GM12878 (cell line): Measurements from ENCODE around the gene ICE1. TPM values are rescaled to one million over a fixed set of nuclear protein-coding genes. Genes with fewer than 3 reads are reported as not detected.

Source experiments
- ATF3 ChIP-seq: IDR thresholded peaks from 2 replicates; pipeline ENCODE4 v1.6.1; 2011; ENCODE audit warnings: low read depth, mild to moderate bottlenecking, low read length, moderate library complexity, borderline replicate concordance; ENCODE audit errors: extremely low read depth
- BHLHE40 ChIP-seq, 2 experiments: fragments of 450-650 bp in 1 of 2; IDR thresholded peaks; 2 replicates each; pipeline ENCODE4 v1.6.1; 2011 to 2017; ENCODE audit warnings: low read depth in 2 of 2, borderline replicate concordance in 1 of 2, improper control_type of control experiment in 1 of 2, low read length in 1 of 2, mild to moderate bottlenecking in 1 of 2
- CBX5 ChIP-seq: sonication (generic); IDR thresholded peaks from 2 replicates; pipeline ENCODE4 v1.6.1; 2016; ENCODE audit warnings: low read depth, moderate library complexity, mild to moderate bottlenecking, inconsistent platforms
- EED ChIP-seq: sonication (generic); IDR thresholded peaks from 2 replicates; pipeline ENCODE4 v1.6.1; 2016; ENCODE audit warnings: antibody characterized with exemption, low read depth
- EGR1 ChIP-seq, 2 experiments: IDR thresholded peaks; 1 replicate in 1 of 2; 2 replicates in 1 of 2; pipeline ENCODE4 v1.6.1; 2011 to 2012; ENCODE audit warnings: low read depth in 2 of 2, low read length in 2 of 2, borderline replicate concordance in 1 of 2, mild to moderate bottlenecking in 1 of 2, moderate library complexity in 1 of 2
- ELK1 ChIP-seq: IDR thresholded peaks from 2 replicates; pipeline ENCODE4 v1.6.1; 2012; ENCODE audit warnings: low read depth, low read length, improper control_type of control experiment
- HDGF ChIP-seq: fragments of 450-650 bp; IDR thresholded peaks from 2 replicates; pipeline ENCODE4 v1.6.1; 2016; ENCODE audit warnings: antibody characterized with exemption
- IKZF1 ChIP-seq: fragments of 450-650 bp; conservative IDR thresholded peaks from 2 replicates; pipeline ENCODE4 v1.6.1; 2017; ENCODE audit warnings: antibody characterized with exemption, mild to moderate bottlenecking
- IRF4 ChIP-seq: IDR thresholded peaks from 2 replicates; pipeline ENCODE4 v1.6.1; 2011; ENCODE audit warnings: low read depth, low read length
- KDM1A ChIP-seq: fragments of 200-600 bp; sonication (generic); IDR thresholded peaks from 2 replicates; pipeline ENCODE4 v1.6.1; 2016; ENCODE audit warnings: borderline replicate concordance
- SREBF1 ChIP-seq: IDR thresholded peaks from 2 replicates; pipeline ENCODE4 v1.6.1; 2012; ENCODE audit warnings: mild to moderate bottlenecking, low read length
- ZBTB11 ChIP-seq: fragments of 450-650 bp; formaldehyde crosslinking; IDR thresholded peaks from 2 replicates; pipeline ENCODE4 v1.5.0; 2022; ENCODE audit warnings: mild to moderate bottlenecking, missing genetic modification characterization
- polyA plus RNA-seq, 11 experiments: library from polyadenylated mRNA; depleted of rRNA in 4 of 11; unstranded in 6 of 11; stranded (reverse) in 5 of 11; fragments of >200 nt; fragmentation: Nextera tagmentation in 4 of 11; fragmentation: Illumina TruSeq in 1 of 11; extraction: Ambion mirVana in 4 of 11; extraction: Trizol in 1 of 11; gene quantifications; 1 replicate in 1 of 11; 2 replicates in 10 of 11; pipeline versions ENCODE4 v1.2.1 to v1.2.3, GENCODE V29; 2011 to 2016; ENCODE audit warnings: inconsistent platforms in 2 of 11, missing spikeins in 2 of 11, low read depth in 1 of 11
- total RNA-seq, 4 experiments: library from RNA; depleted of rRNA in 3 of 4; stranded (reverse); fragments of >200 nt in 3 of 4; fragmentation: Illumina TruSeq in 1 of 4; extraction: Trizol in 1 of 4; gene quantifications; 2 replicates each; pipeline versions ENCODE4 v1.2.1 to v1.2.3, GENCODE V29; 2013 to 2021
- TF ChIP-seq, protein P1 (sequence below): fragments of 150-350 bp; IDR thresholded peaks from 2 replicates; pipeline ENCODE4 v1.6.1; 2016; ENCODE audit warnings: low read depth, low read length
- TF ChIP-seq, protein P2 (sequence below): IDR thresholded peaks from 2 replicates; pipeline ENCODE4 v1.6.1; 2012; ENCODE audit warnings: low read depth, low read length, improper control_type of control experiment

The ICE1 gene
- total and polyA plus RNA-seq, 10 of the 15 experiments (the other 5 are each of a cell fraction or from before 2014, with no cell fraction given), result 3.8 to 31.4 (median 18.9) TPM

DNA sequence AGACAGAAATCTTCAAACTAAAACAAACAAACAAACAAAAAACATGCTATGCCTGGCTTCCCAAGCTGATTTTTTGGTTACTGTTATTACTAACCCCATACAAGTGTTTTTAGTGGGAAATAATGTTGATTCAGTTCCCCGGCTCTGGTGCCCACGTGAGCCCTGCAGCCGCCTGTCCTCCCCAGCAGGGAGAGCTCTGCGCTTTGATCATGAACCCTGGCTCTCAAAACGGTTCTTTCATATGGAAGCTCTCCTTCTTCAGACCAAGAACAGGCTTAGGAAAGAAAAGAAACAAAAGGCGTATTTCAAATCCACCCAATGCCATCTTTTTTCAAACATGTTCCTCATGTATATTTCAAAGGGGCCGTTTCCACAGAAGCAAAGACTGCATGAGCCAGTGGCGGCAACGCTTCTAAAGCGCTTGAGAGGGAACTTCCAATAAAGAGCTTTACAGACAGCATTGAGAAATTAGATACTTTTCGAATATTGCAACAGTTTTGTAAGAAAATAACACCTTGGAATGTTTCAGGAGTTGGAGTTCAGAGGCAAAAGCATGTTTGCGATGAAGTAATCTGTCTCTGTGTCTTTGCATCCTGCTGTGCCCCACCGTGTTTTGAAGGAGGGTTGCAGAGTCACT lies 74.8 kb downstream of the ICE1 start (continued):
- TF ChIP-seq HDGF (no peak), SREBF1 (no peak), ZBTB11 (CRISPR knock-in tag) (no peak), IRF4 (no peak), IKZF1 (no peak), BHLHE40 (IDR thresholded peaks at IDR 0.05; ENCODE audit: borderline replicate concordance in 1 of 2, low read depth in 2 of 2, low read length in 1 of 2) (peak; percentile 28 to 29; a peak in 1 of 4 replicates), EGR1 (IDR thresholded peaks at IDR 0.05; ENCODE audit: borderline replicate concordance in 1 of 2, low read depth in 2 of 2, low read length in 2 of 2) (no peak), EED (no peak), ELK1 (no peak), ATF3 (peak; percentile 41; the same call in 1 of the 2 replicates), CBX5 (no peak), KDM1A (no peak)
- TF ChIP-seq, protein P1, sequence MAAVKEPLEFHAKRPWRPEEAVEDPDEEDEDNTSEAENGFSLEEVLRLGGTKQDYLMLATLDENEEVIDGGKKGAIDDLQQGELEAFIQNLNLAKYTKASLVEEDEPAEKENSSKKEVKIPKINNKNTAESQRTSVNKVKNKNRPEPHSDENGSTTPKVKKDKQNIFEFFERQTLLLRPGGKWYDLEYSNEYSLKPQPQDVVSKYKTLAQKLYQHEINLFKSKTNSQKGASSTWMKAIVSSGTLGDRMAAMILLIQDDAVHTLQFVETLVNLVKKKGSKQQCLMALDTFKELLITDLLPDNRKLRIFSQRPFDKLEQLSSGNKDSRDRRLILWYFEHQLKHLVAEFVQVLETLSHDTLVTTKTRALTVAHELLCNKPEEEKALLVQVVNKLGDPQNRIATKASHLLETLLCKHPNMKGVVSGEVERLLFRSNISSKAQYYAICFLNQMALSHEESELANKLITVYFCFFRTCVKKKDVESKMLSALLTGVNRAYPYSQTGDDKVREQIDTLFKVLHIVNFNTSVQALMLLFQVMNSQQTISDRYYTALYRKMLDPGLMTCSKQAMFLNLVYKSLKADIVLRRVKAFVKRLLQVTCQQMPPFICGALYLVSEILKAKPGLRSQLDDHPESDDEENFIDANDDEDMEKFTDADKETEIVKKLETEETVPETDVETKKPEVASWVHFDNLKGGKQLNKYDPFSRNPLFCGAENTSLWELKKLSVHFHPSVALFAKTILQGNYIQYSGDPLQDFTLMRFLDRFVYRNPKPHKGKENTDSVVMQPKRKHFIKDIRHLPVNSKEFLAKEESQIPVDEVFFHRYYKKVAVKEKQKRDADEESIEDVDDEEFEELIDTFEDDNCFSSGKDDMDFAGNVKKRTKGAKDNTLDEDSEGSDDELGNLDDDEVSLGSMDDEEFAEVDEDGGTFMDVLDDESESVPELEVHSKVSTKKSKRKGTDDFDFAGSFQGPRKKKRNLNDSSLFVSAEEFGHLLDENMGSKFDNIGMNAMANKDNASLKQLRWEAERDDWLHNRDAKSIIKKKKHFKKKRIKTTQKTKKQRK, result no peak
- TF ChIP-seq, protein P2, sequence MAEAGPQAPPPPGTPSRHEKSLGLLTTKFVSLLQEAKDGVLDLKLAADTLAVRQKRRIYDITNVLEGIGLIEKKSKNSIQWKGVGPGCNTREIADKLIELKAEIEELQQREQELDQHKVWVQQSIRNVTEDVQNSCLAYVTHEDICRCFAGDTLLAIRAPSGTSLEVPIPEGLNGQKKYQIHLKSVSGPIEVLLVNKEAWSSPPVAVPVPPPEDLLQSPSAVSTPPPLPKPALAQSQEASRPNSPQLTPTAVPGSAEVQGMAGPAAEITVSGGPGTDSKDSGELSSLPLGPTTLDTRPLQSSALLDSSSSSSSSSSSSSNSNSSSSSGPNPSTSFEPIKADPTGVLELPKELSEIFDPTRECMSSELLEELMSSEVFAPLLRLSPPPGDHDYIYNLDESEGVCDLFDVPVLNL, result no peak
